K562 (cell line): Measurements from ENCODE around the gene SYN1. TPM values are rescaled to one million over a fixed set of nuclear protein-coding genes. Genes with fewer than 3 reads are reported as not detected.

ENCODE experiments used
- ATAC-seq: fragments of 200-7000 bp; cut with Tn5 transposase; 3 replicates; pipeline ENCODE4 v1.9.1; 2020; ENCODE audit warnings: moderate library complexity
- BruUV-seq: library from RNA; stranded (reverse); fragments of 400-500 nt; replicated peaks from 2 replicates; lab custom pipeline; 2021; lab: Mats Ljungman, UMichigan
- CTCF ChIA-PET: fragments of 300-600 bp; formaldehyde crosslinking; extraction: SDS; loops from one replicate; lab custom pipeline; 2021; ENCODE audit warnings: low intra/inter-chr PET ratio; lab: Yijun Ruan, JAX
- POLR2A ChIA-PET: fragments of 300-600, 350-650 bp; sonication (Branson Sonifier 250); formaldehyde crosslinking; extraction: SDS; loops from one replicate; lab custom pipeline; 2021; ENCODE audit warnings: antibody characterized with exemption, inconsistent platforms; lab: Yijun Ruan, JAX
- DNase-seq, 4 experiments: peaks; one replicate each; pipeline versions ENCODE4 v3.0.0 to v3.0.0-alpha.2; 2011 to 2018; ENCODE audit warnings: low spot score in 3 of 4, mixed read lengths in 3 of 4; ENCODE audit errors: extremely low read depth in 1 of 4
- FAIRE-seq: peaks from 2 replicates; lab custom pipeline; 2011; peaks lifted over from hg19 to GRCh38; lab: Jason Lieb, UNC
- H2AFZ ChIP-seq: 2 replicates; pipeline ENCODE4 v1.6.0; 2011; ENCODE audit warnings: low read depth, low read length, control low read depth, inconsistent platforms
- H3K27ac ChIP-seq: fragments of 200-600 bp; 3 replicates; pipeline ENCODE4 v1.8.0; 2011; ENCODE audit warnings: low read depth, mild to moderate bottlenecking, control low read depth, inconsistent platforms, low read length, moderate library complexity, mixed read lengths; ENCODE audit errors: extremely low read depth
- H3K27me3 ChIP-seq, 2 experiments: fragments of 300-600 bp in 1 of 2; 2 replicates in 1 of 2; 3 replicates in 1 of 2; pipeline versions ENCODE4 v1.6.0 to v1.8.0; 2011; ENCODE audit warnings: inconsistent platforms in 2 of 2, low read length in 2 of 2, mild to moderate bottlenecking in 1 of 2, mixed read lengths in 1 of 2, moderate library complexity in 1 of 2; ENCODE audit not compliant: control insufficient read depth in 2 of 2, insufficient read depth in 2 of 2
- H3K36me3 ChIP-seq: fragments of 300-600 bp; 3 replicates; pipeline ENCODE4 v1.8.0; 2011; ENCODE audit warnings: mild to moderate bottlenecking, low read length, inconsistent platforms; ENCODE audit not compliant: control insufficient read depth, insufficient read depth
- H3K4me1 ChIP-seq, 2 experiments: fragments of 200-600 bp in 1 of 2; replicated peaks in 1 of 2; 2 replicates in 1 of 2; 3 replicates in 1 of 2; pipeline versions ENCODE4 v1.5.1 to v1.8.0; 2011; ENCODE audit warnings: inconsistent platforms in 2 of 2, low read length in 2 of 2, mild to moderate bottlenecking in 1 of 2, mixed read lengths in 1 of 2, moderate library complexity in 1 of 2; ENCODE audit not compliant: control insufficient read depth in 2 of 2, insufficient read depth in 2 of 2
- H3K4me2 ChIP-seq: 2 replicates; pipeline ENCODE4 v1.6.1; 2011; ENCODE audit warnings: low read length, control low read depth, inconsistent platforms, mixed read lengths; ENCODE audit not compliant: insufficient read depth
- H3K4me3 ChIP-seq: fragments of 200-600 bp; sonication (generic), shearing (Covaris generic); 2 replicates; pipeline ENCODE4 v1.5.1; 2016; ENCODE audit warnings: control low read depth, inconsistent platforms
- H3K79me2 ChIP-seq: fragments of 200-600 bp; 3 replicates; pipeline ENCODE4 v1.8.0; 2011; ENCODE audit warnings: low read length, inconsistent platforms; ENCODE audit not compliant: control insufficient read depth, insufficient read depth
- H3K9ac ChIP-seq, 2 experiments: 2 replicates each; pipeline versions ENCODE4 v1.6.0 to v1.6.1; 2011; ENCODE audit warnings: low read depth in 2 of 2, low read length in 2 of 2, control low read depth in 1 of 2, inconsistent platforms in 1 of 2, mild to moderate bottlenecking in 1 of 2, mixed read lengths in 1 of 2; ENCODE audit not compliant: insufficient read depth in 1 of 2
- H3K9me1 ChIP-seq: one replicate; pipeline ENCODE4 v1.6.0; 2011; ENCODE audit warnings: inconsistent platforms, mild to moderate bottlenecking, low read length, moderate library complexity; ENCODE audit not compliant: control insufficient read depth, insufficient read depth
- H3K9me3 ChIP-seq: replicated peaks from 2 replicates; pipeline ENCODE4 v1.5.1; 2011; ENCODE audit warnings: low read depth, low read length, inconsistent platforms; ENCODE audit not compliant: control insufficient read depth, insufficient read depth
- H4K20me1 ChIP-seq: replicated peaks from 2 replicates; pipeline ENCODE4 v1.6.1; 2011; ENCODE audit warnings: low read length, inconsistent platforms, mixed read lengths; ENCODE audit not compliant: control insufficient read depth, insufficient read depth
- ARNT ChIP-seq, 2 experiments: fragments of 450-650 bp; IDR thresholded peaks; 2 replicates each; pipeline ENCODE4 v1.6.1; 2016; ENCODE audit warnings: mild to moderate bottlenecking in 1 of 2
- DMBX1 ChIP-seq: fragments of 250-450 bp; sonication (Bioruptor Pico); IDR thresholded peaks from 2 replicates; pipeline ENCODE4 v1.8.0; 2022; ENCODE audit warnings: inconsistent platforms, mild to moderate bottlenecking, moderate library complexity, borderline replicate concordance
- KLF6 ChIP-seq: fragments of 250-450 bp; sonication (Bioruptor Pico); IDR thresholded peaks from 2 replicates; pipeline ENCODE4 v1.4.0; 2020; ENCODE audit warnings: mild to moderate bottlenecking, moderate library complexity, borderline replicate concordance
- POLR2A ChIP-seq: fragments of 450-650 bp; conservative IDR thresholded peaks from 2 replicates; pipeline ENCODE4 v1.6.1; 2016
- POLR2B ChIP-seq: fragments of 450-650 bp; IDR thresholded peaks from 2 replicates; pipeline ENCODE4 v1.6.1; 2018; ENCODE audit warnings: low read depth; ENCODE audit not compliant: partially characterized antibody
- PRMT5 ChIP-seq: sonication (generic); formaldehyde crosslinking; IDR thresholded peaks from 2 replicates; pipeline ENCODE4 v1.5.0; 2020; ENCODE audit warnings: missing genetic modification reagents
- RB1 ChIP-seq: fragments of 450-650 bp; IDR thresholded peaks from 2 replicates; pipeline ENCODE4 v1.6.1; 2017; ENCODE audit warnings: low read depth, mild to moderate bottlenecking
- RBFOX2 ChIP-seq: fragments of 200-400 bp; formaldehyde crosslinking; IDR thresholded peaks from 2 replicates; pipeline ENCODE4 v1.6.1; 2017; ENCODE audit warnings: low read depth, mild to moderate bottlenecking, low read length, moderate library complexity
- SMARCA4 ChIP-seq: fragments of 450-650 bp; IDR thresholded peaks from 2 replicates; pipeline ENCODE4 v1.6.1; 2016
- WGBS: fragments of 100-300 bp; shearing (Covaris generic); methylation state at CpG from one replicate; pipeline ENCODE4 v1.1.6; 2016; ENCODE audit warnings: low coverage, mixed read lengths; ENCODE audit not compliant: insufficient coverage; ENCODE audit errors: missing lambda C conversion rate; 5-methylcytosine and 5-hydroxymethylcytosine counted together
- in situ Hi-C: fragments of 300-500 bp; cut with MboI; formaldehyde crosslinking; loops from 4 replicates; pipeline ENCODE4 v1.15.0; 2018; ENCODE audit warnings: inconsistent platforms, mixed read lengths
- intact Hi-C: fragments of 100-400 bp; cut with micrococcal nuclease; formaldehyde crosslinking; loops from 2 replicates; pipeline ENCODE4 v1.14.2; 2022
- polyA plus RNA-seq, 8 experiments: library from polyadenylated mRNA; depleted of rRNA in 4 of 8; stranded (reverse) in 5 of 8; unstranded in 3 of 8; fragments of >200 nt; fragmentation: Nextera tagmentation in 2 of 8; fragmentation: Illumina TruSeq in 1 of 8; extraction: Ambion mirVana in 2 of 8; extraction: Trizol in 1 of 8; gene quantifications; 2 replicates each; pipeline versions ENCODE4 v1.2.1 to v1.2.3, GENCODE V29; 2011 to 2014; ENCODE audit warnings: inconsistent platforms in 1 of 8, missing spikeins in 1 of 8
- total RNA-seq, 7 experiments: library from RNA; depleted of rRNA in 6 of 7; stranded (reverse); fragments of >200 nt in 6 of 7; fragmentation: Illumina TruSeq in 2 of 7; extraction: Trizol in 2 of 7; gene quantifications; 2 replicates each; pipeline versions ENCODE4 v1.2.1 to v1.2.3, GENCODE V29; 2011 to 2021; ENCODE audit warnings: low replicate concordance in 1 of 7
- TF ChIP-seq, protein P1 (sequence below), 3 experiments: IDR thresholded peaks in 2 of 3; conservative IDR thresholded peaks in 1 of 3; 2 replicates each; pipeline ENCODE4 v1.5.1; 2011 to 2012; ENCODE audit warnings: low read length in 3 of 3, mild to moderate bottlenecking in 3 of 3, control low read depth in 2 of 3, improper control_type of control experiment in 1 of 3, inconsistent platforms in 1 of 3, low read depth in 1 of 3, mixed read lengths in 1 of 3, moderate library complexity in 1 of 3; ENCODE audit not compliant: insufficient read depth in 2 of 3
- TF ChIP-seq, protein P2 (sequence below), 3 experiments: fragments of 200-800 bp in 1 of 3; sonication (Bioruptor generic) in 1 of 3; sonication (generic) in 1 of 3; formaldehyde crosslinking in 1 of 3; IDR thresholded peaks; 2 replicates each; pipeline versions ENCODE4 v1.6.1 to v1.8.0; 2016 to 2022; ENCODE audit warnings: mild to moderate bottlenecking in 2 of 3, missing compliant biosample characterization in 2 of 3, missing genetic modification characterization in 2 of 3, missing genetic modification reagents in 1 of 3
- TF ChIP-seq, protein P3 (sequence below): fragments of 250-450 bp; sonication (Bioruptor Pico); IDR thresholded peaks from 2 replicates; pipeline ENCODE4 v1.8.0; 2022; ENCODE audit warnings: moderate library complexity, mild to moderate bottlenecking, inconsistent platforms

Gene SYN1
- total and polyA plus RNA-seq, 9 of the 15 experiments (the other 6 are each of a cell fraction or from before 2014, with no cell fraction given) = 0.01 to 0.28 (median 0.18) TPM; not detected in 2

DNA sequence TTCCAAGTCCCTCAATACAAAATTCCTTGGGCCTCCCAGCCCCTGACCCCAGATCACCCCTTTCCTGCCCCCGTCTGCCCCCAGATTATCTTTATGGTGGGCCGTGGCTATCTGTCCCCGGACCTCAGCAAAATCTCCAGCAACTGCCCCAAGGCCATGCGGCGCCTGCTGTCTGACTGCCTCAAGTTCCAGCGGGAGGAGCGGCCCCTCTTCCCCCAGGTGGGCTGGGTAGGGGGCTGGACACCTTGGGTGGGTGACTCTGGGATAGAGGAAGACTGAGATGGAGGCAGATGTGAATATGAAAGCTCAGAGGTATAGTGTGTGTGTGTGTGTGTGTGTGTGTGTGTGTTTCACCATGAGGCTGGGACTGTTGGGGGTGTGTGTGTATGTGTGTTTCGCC lies 48.9 kb downstream of the SYN1 start:
- Histone ChIP-seq H3K27ac (no peak overlapping the region), H3K4me2 (no peak overlapping the region), H3K4me1 (peaks cover 0 to 41% of the 10 kb centered on the region in 2 experiments; a peak in 3 of 5 replicates), H3K4me3 (no peak overlapping the region), H3K9me1 (no peaks in the 10 kb centered on the region), H3K36me3 (peaks cover 61% of the 10 kb centered on the region; the same call in 2 of the 3 replicates), H3K9me3 (no peaks in the 10 kb centered on the region), H2AFZ (no peak overlapping the region), H3K9ac (no peak overlapping the region), H4K20me1 (no peaks in the 10 kb centered on the region)
- ChIA-PET CTCF (no interaction called here), POLR2A (interaction anchor here (0.8 to 1.3 kb wide), 2 partner anchors 9 to 11 kb away, joined by 3 to 4 read pairs; no protein-coding TSS in a partner anchor)
- no peak for ATAC-seq
- intact Hi-C loops = no loop called here
- in situ Hi-C loops = no loop called here
- no peak for FAIRE-seq
- no TSS peak for BruUV-seq
- TF ChIP-seq SMARCA4 (no peak), RBFOX2 (no peak; the same call in 1 of the 2 replicates), POLR2A (0 out of 2 replicates have a peak, but pooled peaks have one; percentile 16), DMBX1 (no peak), POLR2B (peak; percentile 39)
- TF ChIP-seq, all 486 proteins: peak for 2
- H3K79me2 ChIP-seq = no peaks in the 10 kb centered on the region
- H3K27me3 ChIP-seq = no peaks in the 10 kb centered on the region
- no peak for DNase-seq
- 74% methylated on average over 3 of the region's 8 CpGs for WGBS

DNA sequence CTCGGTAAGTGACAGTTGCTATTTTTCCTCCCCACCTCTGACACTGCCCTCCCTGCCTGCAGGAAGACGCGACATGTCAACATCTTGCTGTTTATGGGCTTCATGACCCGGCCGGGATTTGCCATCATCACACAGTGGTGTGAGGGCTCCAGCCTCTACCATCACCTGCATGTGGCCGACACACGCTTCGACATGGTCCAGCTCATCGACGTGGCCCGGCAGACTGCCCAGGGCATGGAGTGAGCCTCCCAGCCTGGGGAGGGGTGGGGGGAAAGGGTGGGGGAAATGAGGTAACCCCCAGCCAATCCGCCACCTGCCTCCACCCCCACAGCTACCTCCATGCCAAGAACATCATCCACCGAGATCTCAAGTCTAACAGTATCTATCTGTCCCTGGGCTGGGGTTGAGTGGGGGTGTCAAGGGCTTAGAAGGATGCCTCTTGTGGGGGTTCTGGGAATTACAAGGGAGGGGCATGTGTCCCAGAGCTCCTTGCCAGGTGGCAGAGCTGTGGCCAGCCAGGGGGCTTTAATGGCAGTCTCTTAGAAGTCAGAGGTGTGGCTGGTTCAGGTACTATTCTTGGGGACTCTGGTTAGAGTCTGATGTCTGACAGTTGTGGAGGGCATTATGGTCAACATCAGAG lies 50.9 kb downstream of the SYN1 start:
- no peaks in the 10 kb centered on the region for H3K9me3 ChIP-seq
- WGBS = 95% methylated on average over 7 of the region's 13 CpGs
- no peaks in the 10 kb centered on the region for H3K27me3 ChIP-seq
- no peaks in the 10 kb centered on the region for H3K9me1 ChIP-seq
- H3K36me3 ChIP-seq = peaks cover 78% of the 10 kb centered on the region
- H3K4me1 ChIP-seq = peaks cover 11 to 25% of the 10 kb centered on the region in 2 experiments; a peak in 4 of 5 replicates
- CTCF ChIA-PET = no interaction called here
- no peak overlapping the region for H2AFZ ChIP-seq
- FAIRE-seq (no peak), DNase-seq (peak in 2 of 4 experiments; percentile 43 to 57), ATAC-seq (peak; percentile 72)
- no peak overlapping the region for H3K4me3 ChIP-seq
- POLR2A ChIA-PET = interaction anchor here (0.6 kb wide), 1 partner anchor 23 kb away, joined by 3 read pairs; no protein-coding TSS in a partner anchor
- H4K20me1 ChIP-seq = 0 out of 2 replicates have a peak, but pooled peaks cover 3% of the 10 kb centered on the region
- H3K9ac ChIP-seq = no peak overlapping the region
- BruUV-seq = no TSS peak
- in situ Hi-C loops = no loop called here
- H3K27ac ChIP-seq = no peak overlapping the region
- H3K79me2 ChIP-seq = peaks cover 15% of the 10 kb centered on the region
- intact Hi-C loops = no loop called here
- H3K4me2 ChIP-seq = no peak overlapping the region
- no peak for TF ChIP-seq ARNT (IDR thresholded peaks at IDR 0.05)
- TF ChIP-seq, protein P1, sequence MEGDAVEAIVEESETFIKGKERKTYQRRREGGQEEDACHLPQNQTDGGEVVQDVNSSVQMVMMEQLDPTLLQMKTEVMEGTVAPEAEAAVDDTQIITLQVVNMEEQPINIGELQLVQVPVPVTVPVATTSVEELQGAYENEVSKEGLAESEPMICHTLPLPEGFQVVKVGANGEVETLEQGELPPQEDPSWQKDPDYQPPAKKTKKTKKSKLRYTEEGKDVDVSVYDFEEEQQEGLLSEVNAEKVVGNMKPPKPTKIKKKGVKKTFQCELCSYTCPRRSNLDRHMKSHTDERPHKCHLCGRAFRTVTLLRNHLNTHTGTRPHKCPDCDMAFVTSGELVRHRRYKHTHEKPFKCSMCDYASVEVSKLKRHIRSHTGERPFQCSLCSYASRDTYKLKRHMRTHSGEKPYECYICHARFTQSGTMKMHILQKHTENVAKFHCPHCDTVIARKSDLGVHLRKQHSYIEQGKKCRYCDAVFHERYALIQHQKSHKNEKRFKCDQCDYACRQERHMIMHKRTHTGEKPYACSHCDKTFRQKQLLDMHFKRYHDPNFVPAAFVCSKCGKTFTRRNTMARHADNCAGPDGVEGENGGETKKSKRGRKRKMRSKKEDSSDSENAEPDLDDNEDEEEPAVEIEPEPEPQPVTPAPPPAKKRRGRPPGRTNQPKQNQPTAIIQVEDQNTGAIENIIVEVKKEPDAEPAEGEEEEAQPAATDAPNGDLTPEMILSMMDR (IDR thresholded peaks at IDR 0.05 in 2 of 3, conservative IDR thresholded peaks at IDR 0.05 in 1 of 3; ENCODE audit: insufficient read depth in 2 of 3, low read depth in 1 of 3, low read length in 3 of 3) = peak; percentile 42 to 60 (median 55); a peak in 5 of 6 replicates
- TF ChIP-seq RB1 = no peak
- TF ChIP-seq, protein P2, sequence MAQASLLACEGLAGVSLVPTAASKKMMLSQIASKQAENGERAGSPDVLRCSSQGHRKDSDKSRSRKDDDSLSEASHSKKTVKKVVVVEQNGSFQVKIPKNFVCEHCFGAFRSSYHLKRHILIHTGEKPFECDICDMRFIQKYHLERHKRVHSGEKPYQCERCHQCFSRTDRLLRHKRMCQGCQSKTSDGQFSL (CRISPR knock-in tag; IDR thresholded peaks at IDR 0.05) = peak; percentile 79; the same call in 1 of the 2 replicates
- TF ChIP-seq, protein P2 (tag; IDR thresholded peaks at IDR 0.05) = no peak
- TF ChIP-seq KLF6 (CRISPR knock-in tag) = no peak
- TF ChIP-seq PRMT5 (CRISPR knock-in tag) = no peak
- TF ChIP-seq, protein P3, sequence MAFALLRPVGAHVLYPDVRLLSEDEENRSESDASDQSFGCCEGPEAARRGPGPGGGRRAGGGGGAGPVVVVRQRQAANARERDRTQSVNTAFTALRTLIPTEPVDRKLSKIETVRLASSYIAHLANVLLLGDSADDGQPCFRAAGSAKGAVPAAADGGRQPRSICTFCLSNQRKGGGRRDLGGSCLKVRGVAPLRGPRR (CRISPR knock-in tag) = no peak
